IPS-15b (cell line): ENCODE data around the gene GRN.

Source experiments
- H3K27me3 ChIP-seq: one replicate; pipeline ENCODE4 v1.6.1; 2013; ENCODE audit warnings: low read length; ENCODE audit not compliant: control insufficient read depth, insufficient read depth
- H3K36me3 ChIP-seq: one replicate; pipeline ENCODE4 v1.6.1; 2013; ENCODE audit warnings: low read length; ENCODE audit not compliant: control insufficient read depth, insufficient read depth
- H3K4me1 ChIP-seq: one replicate; pipeline ENCODE4 v1.6.1; 2013; ENCODE audit warnings: mild to moderate bottlenecking, low read length; ENCODE audit not compliant: control insufficient read depth, insufficient read depth
- H3K4me3 ChIP-seq: one replicate; pipeline ENCODE4 v1.5.1; 2013; ENCODE audit warnings: low read depth, low read length
- H3K9ac ChIP-seq: one replicate; pipeline ENCODE4 v1.6.1; 2013; ENCODE audit warnings: low read depth, mild to moderate bottlenecking, low read length
- H3K9me3 ChIP-seq: one replicate; pipeline ENCODE4 v1.6.1; 2013; ENCODE audit warnings: mild to moderate bottlenecking, low read length; ENCODE audit not compliant: control insufficient read depth, insufficient read depth

GRN gene

DNA sequence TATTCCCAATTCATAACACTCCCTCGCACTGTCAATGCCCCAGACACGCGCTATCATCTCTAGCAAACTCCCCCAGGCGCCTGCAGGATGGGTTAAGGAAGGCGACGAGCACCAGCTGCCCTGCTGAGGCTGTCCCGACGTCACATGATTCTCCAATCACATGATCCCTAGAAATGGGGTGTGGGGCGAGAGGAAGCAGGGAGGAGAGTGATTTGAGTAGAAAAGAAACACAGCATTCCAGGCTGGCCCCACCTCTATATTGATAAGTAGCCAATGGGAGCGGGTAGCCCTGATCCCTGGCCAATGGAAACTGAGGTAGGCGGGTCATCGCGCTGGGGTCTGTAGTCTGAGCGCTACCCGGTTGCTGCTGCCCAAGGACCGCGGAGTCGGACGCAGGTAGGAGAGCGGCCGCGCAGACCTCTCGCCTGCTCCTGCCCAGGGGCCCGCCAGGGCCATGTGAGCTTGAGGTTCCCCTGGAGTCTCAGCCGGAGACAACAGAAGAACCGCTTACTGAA lies at the start of gene GRN:
TSS of gene GRN (plus strand) at position 364 of the 515 bp plus-strand sequence. CDS start 3,863 bp downstream, outside the sequence.
- Histone ChIP-seq H3K9ac (peak within 1 kb of the TSS; percentile 76), H3K27me3 (peaks cover 4% of the 10 kb centered on the region), H3K4me1 (peaks cover 5% of the 10 kb centered on the region)

DNA sequence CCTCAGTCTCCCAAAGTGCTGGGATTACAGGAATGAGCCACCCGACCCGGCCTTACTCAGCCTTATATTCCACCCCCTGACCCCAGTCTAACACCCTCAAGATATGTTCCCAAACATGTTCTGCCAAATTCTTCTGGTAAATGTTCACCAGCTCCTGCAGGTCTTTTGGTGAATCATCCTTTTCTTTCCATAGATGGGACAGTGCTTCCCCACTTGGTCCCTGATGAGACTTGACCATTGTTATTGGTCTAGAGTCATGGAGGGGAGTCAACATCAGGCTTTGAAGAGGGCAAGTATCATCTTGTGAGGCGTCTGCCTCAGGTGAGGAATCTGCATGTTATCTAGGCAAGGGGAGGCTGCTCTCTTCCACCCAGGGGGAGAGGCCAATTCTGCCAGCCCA lies 47.1 kb upstream of the GRN start:
- no peaks in the 10 kb centered on the region for H3K27me3 ChIP-seq
- no peaks in the 10 kb centered on the region for H3K36me3 ChIP-seq
- no peaks in the 10 kb centered on the region for H3K4me1 ChIP-seq
- no peaks in the 10 kb centered on the region for H3K9me3 ChIP-seq
- H3K9ac ChIP-seq = no peak overlapping the region
- H3K4me3 ChIP-seq = no peak overlapping the region

More for the DNA sequence above, at the start of gene GRN:
- Histone ChIP-seq H3K4me3 (peak within 1 kb of the TSS; percentile 96), H3K9me3 (no peaks in the 10 kb centered on the region), H3K36me3 (no peaks in the 10 kb centered on the region)

DNA sequence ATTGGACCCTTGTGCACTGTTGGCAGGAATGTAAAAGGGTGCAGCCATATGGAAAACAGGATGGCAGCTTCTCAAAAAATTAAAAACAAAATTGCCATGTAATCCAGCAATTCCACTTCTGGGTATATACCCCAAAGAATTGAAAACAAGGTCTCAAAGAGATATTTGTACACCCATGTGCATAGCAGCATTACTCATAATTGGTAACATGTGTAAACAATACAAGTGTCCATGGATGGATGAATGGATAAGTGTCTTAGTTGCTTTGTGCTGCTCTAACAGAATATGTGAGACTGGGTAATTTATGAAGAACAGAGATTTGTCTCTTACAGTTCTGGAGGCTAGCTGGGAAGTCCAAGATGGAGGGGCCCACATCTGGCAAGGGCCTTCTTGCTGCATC lies 40.5 kb upstream of the GRN start:
- peaks cover 10% of the 10 kb centered on the region for H3K4me1 ChIP-seq
- no peaks in the 10 kb centered on the region for H3K36me3 ChIP-seq
- H3K4me3 ChIP-seq = no peak overlapping the region
- no peaks in the 10 kb centered on the region for H3K27me3 ChIP-seq
- no peaks in the 10 kb centered on the region for H3K9me3 ChIP-seq
- no peak overlapping the region for H3K9ac ChIP-seq

DNA sequence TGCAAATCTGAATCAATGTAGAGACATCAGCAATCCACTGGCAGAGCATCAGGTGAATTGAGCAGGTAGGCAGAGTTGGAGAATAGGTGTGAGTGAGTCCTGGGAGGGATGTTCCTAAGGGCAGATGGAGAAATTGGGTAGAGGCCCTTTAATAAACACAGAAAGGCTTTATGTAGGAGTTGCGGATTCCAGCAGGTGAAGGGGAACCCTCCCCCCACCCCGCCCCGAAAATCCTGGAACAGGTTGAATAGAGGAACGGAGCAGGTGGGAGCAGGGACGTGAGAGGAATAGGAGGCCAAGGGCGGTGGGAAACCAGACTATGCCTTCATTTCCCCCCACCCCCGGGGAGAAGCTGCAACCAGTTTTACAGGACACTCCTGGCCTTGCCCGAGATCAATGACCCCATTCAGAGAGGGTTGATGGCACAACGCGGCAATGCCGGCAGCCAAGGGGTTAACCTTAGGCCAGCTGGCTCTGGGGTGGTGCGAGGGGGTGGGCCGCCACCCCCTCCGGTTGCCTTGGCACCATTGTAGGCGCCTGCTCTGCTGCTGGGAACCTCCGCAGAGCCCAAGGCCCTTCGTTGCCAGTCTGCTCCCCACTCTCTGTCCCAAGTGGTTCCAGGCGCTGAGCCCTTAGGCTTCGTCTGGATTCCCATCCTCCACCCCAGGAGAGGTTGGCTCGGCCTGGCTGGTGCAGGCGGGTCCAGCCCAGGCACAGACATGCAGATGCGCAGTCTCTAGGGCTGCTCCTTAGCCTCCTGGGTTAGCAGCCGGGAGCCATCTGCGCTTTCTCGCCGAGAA lies 37.5 kb upstream of the GRN start:
- Histone ChIP-seq H3K9me3 (no peaks in the 10 kb centered on the region), H3K4me1 (peaks cover 25% of the 10 kb centered on the region), H3K27me3 (no peaks in the 10 kb centered on the region), H3K9ac (peak overlapping the region; percentile 12), H3K4me3 (peak overlapping the region; percentile 69), H3K36me3 (no peaks in the 10 kb centered on the region)

DNA sequence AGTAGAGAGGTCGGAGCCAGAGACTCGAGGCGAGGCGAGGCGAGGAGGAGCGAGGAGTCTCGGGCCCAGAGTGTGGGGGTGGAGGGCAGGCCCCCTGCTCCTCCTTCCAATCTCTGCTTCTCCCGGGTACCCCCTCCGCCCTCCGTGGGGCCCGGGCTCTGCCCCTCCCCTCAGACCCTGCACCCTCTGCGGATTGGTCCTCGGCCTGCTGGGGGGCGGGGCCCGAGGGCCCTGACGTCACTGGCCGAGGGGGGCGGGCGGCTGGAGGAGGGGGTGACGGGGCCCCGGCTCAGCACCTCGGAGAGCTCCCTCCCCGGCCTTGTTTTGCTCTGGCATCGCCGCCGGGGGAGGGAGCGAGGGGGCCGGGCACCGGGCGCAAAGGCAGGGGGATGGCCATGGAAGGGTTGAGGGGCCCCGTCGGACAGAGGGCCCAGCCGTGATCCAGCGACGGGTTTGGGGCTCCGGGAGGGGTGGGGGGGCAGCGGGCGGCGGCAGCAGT lies 36.7 kb upstream of the GRN start, which contains the start of gene RUNDC3A:
TSS of gene RUNDC3A (plus strand) at position 282 of the 499 bp plus-strand sequence. CDS start 232 bp downstream, outside the sequence.
- H3K4me3 ChIP-seq = peak within 1 kb of the TSS; percentile 69
- no peaks in the 10 kb centered on the region for H3K9me3 ChIP-seq
- H3K27me3 ChIP-seq = no peaks in the 10 kb centered on the region
- peaks cover 29% of the 10 kb centered on the region for H3K4me1 ChIP-seq
- peak within 1 kb of the TSS; percentile 12 for H3K9ac ChIP-seq
- no peaks in the 10 kb centered on the region for H3K36me3 ChIP-seq

DNA sequence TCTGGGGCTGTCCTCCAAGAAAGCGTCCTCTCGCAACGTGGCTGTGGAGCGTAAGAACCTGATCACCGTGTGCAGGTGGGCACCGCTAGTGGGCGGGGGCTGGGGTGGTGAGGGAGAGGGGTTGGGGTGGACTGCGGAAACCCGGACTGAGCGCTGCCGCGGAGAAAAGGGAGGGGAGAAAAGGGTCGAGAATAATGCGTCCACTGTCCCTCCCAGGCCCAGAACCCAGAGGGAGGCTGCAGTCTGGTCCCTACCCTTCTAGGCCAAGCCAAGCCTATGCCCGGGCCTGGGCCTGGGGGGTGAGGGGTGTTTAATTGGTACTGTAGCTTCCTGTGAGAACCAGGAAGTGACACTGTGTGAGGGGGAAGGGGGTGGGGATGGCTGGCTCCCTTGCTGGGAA lies 36.2 kb upstream of the GRN start:
- H3K9ac ChIP-seq = no peak overlapping the region
- peak overlapping the region; percentile 46 for H3K4me3 ChIP-seq

DNA sequence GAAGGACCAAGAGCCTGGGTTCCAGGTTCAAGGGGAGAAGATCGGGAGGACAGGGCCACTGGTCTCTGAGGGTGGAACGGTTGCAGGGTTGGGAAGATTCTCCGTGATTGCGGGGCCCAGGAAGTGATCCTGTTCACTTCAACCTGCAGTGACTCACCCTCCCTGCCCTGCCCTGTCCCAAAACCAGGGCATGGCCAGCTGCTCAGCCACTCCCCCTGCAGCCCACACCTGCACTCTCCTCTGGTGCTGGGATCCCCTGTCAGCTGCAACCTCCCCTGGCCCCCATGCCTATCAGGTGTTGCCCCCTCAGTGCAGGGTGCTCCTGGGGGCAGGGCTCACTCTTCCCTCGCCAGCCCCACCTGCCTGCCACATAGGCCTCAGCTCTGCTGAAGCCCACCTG lies 35.6 kb upstream of the GRN start:
- Histone ChIP-seq H3K4me3 (peak overlapping the region; percentile 46), H3K36me3 (no peaks in the 10 kb centered on the region), H3K27me3 (peaks cover 6% of the 10 kb centered on the region), H3K4me1 (peaks cover 29% of the 10 kb centered on the region), H3K9me3 (no peaks in the 10 kb centered on the region), H3K9ac (no peak overlapping the region)

More for the DNA sequence above, 36.2 kb upstream of the GRN start:
- no peaks in the 10 kb centered on the region for H3K9me3 ChIP-seq
- no peaks in the 10 kb centered on the region for H3K36me3 ChIP-seq
- peaks cover 29% of the 10 kb centered on the region for H3K4me1 ChIP-seq
- peaks cover 1% of the 10 kb centered on the region for H3K27me3 ChIP-seq

DNA sequence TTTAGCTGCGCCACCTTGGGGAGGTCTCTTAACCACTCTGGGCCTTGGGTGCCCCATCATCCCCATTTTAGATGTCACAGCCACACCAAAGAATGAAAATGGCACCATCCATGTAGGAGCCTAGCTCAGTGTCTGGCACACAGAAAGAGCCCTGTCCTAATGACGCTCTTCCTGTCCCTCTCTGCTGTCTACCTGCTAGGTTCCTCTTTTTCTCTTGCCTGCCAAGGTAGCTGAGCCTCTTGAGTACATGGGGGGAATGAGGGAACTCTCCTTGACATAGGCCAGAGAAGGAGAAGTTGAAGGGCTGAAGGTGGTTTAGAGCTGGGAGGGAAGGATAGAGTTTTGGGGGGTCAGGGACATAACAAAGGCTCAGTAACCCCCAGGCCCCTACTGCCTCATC lies 34.9 kb upstream of the GRN start:
- H3K9me3 ChIP-seq = no peaks in the 10 kb centered on the region

DNA sequence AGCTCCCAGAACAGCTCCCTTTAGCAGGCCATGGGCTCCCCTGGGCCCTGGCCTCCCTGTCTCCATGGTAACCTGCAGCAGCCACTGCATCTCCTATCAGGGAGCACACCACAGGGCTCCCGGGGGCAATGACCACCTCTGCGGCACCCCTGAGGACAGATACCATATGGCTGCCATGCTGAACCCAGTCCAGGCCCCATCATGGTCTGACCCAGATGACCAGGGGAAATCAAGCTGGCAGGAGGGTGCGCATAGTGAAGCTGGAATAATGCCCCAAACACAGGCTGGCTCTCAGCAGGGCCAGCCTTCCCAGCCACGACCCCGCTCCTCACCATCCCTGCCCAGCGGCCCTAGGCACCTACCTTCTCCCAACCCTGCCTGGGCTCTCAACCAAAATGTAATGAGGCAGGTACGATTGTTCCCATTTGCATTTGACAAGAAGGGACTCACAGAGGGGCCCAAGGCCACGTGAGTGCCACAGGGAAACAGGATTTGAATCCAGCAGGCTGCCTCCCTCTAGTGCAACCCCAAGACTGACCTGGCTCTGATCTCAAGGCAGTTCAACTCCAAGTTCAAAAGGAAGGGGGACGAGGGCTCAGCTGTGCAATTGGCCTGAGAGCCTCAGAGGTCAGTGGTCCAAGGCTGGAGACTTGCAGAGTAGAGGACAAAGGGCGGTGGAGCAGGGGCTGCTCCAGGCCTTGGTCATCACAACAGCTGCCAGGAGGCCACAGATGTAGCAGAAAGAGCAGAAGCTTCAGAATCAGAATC lies 34.3 kb upstream of the GRN start:
- H3K4me1 ChIP-seq = peaks cover 29% of the 10 kb centered on the region
- H3K36me3 ChIP-seq = no peaks in the 10 kb centered on the region
- no peak overlapping the region for H3K4me3 ChIP-seq
- no peak overlapping the region for H3K9ac ChIP-seq
- no peaks in the 10 kb centered on the region for H3K9me3 ChIP-seq
- peaks cover 7% of the 10 kb centered on the region for H3K27me3 ChIP-seq

More for the DNA sequence above, 34.9 kb upstream of the GRN start:
- H3K4me3 ChIP-seq = no peak overlapping the region
- H3K9ac ChIP-seq = no peak overlapping the region
- peaks cover 7% of the 10 kb centered on the region for H3K27me3 ChIP-seq
- H3K4me1 ChIP-seq = peaks cover 29% of the 10 kb centered on the region
- no peaks in the 10 kb centered on the region for H3K36me3 ChIP-seq

DNA sequence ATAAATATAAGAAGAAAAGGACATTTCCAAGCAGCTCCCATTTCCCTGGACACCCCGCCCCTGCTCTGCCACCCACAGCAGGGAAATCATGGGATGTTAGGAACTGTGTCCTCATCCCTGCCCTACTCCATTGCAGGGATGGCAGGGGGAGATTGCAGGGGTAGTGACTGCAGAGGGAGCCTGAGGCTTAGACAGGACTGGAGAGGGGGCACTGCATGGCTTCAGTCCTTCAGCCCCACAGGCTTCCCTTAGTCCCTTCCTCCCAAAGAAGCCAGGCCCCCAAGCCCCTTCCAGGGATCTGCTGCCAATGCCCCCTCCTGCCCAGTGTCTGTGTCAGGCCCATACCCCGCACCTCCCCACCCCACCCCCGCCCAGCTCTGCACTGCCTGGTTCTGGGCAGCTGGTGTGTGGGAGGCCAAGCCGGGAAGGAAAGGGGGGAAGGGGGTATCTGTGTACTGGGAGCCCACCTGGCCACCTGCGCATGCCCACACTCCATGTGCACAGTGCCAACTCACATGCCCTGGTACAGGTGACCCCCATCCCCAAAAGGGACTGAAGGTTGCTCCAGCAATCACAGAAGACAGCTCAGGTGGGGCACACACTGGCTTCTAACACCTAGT lies 33.4 kb upstream of the GRN start:
- Histone ChIP-seq H3K36me3 (no peaks in the 10 kb centered on the region), H3K9ac (no peak overlapping the region), H3K27me3 (peaks cover 7% of the 10 kb centered on the region), H3K9me3 (no peaks in the 10 kb centered on the region), H3K4me3 (no peak overlapping the region), H3K4me1 (peaks cover 29% of the 10 kb centered on the region)

DNA sequence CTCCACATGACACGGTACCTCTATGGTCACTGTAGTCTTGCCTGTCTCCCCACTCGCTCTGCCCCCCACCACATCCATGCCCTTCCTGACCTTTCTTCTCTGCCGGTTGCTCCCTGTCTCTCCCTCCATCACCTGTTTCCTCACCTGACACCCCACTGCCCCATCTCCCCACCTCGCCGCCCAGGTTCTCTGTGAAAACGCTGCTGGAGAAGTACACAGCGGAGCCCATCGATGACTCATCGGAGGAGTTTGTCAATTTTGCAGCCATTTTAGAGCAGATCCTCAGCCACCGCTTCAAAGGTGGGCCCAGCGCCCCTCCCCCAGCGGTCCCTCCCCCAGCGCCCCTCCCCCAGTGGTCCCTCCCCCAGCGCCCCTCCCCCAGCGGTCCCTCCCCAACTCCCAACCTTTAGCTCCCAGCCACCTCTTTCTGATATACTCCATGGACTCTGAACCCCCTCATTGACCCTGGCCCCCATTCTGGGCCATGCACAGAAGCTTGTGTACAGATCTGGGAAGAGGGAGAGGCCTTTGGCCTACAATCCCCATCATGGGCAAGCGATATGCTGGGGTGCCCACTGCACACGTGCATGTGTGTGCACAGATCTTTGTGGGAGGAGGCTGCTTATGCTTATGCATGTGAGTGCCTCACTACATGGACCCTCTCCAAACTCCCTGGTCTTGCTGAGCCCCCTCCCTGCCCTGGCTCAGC lies 32.6 kb upstream of the GRN start:
- no peak overlapping the region for H3K9ac ChIP-seq
- peaks cover 22% of the 10 kb centered on the region for H3K4me1 ChIP-seq
- H3K36me3 ChIP-seq = no peaks in the 10 kb centered on the region
- peaks cover 7% of the 10 kb centered on the region for H3K27me3 ChIP-seq
- H3K4me3 ChIP-seq = no peak overlapping the region
- H3K9me3 ChIP-seq = no peaks in the 10 kb centered on the region
